GM18907 (cell line): Measurements from ENCODE around the gene BABAM2.
"Not testable (repeated sequence)": the region's sequence is repeated elsewhere in the genome, so short reads cannot be mapped to it uniquely, and the experiment has no call there.

Experiments
- ATAC-seq: cut with Tn5 transposase; IDR thresholded peaks from one replicate; pipeline ENCODE4 v1.9.1; 2021; ENCODE audit warnings: mild to moderate bottlenecking, moderate library complexity; ENCODE audit not compliant: unreplicated experiment

BABAM2 gene

DNA sequence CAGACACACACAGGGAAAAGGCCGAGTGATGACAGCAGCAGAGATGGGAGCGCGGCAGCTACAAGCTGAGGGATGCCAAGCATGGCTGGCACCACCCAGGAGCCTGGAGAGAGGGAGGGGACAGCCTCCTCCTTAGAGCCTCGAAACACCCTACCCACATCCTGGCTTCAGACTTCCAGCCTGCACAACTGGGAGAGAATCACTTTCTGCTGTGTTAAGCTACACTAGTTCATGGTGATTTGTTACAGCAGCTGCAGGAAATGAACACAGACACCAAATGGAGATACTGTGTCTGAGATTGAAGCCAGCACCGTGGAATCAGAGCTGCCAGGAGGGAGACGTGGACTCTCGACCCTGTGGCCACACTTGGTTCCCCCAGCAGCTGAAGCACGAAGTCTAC is 474.6 kb downstream of the BABAM2 start:
- no peak for ATAC-seq

- no peak for ATAC-seq
Observed at GRCh38 chr2:28366149-28366495, 475.6 kb downstream of the BABAM2 start.

- no peak for ATAC-seq
Observed at GRCh38 chr2:28366496-28367282, 476.2 kb downstream of the BABAM2 start.

DNA sequence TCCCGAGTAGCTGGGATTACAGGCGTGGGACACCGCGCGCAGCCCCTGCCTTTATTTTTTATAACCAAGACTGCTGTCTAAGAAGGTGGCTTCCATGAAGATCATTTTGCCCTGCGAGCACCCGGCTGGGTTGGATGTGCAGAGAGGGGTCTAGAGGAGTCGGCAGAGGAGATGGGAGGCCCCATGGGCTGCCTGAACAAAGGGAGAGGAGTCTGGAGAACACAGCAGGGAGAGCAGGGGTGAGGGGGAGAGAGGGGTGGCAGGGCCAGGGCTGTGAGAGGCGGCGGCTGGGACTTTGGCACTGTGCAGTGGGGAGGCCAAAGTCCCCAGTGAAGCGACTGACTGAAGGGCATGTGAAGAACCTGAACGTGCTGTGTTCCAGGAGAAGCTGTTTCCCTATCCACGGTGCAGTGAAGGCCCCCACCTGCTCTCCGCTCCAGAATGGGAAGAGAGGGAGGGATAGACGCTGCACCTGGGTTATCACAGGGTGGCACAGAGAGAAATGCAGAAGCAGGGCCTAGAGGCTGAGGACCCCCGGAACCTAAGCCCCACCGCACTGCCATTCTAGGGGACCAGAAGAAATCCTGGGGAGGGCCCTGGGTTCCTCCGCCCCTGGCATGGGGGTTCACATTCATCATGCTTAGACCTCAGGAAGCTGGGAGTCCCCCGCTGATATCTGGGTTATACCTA is 477.3 kb downstream of the BABAM2 start:
- ATAC-seq: no peak

- ATAC-seq: no peak
Observed at GRCh38 chr2:28368357-28368798, 477.8 kb downstream of the BABAM2 start.

- ATAC-seq: no peak
Observed at GRCh38 chr2:28369358-28369757, 478.8 kb downstream of the BABAM2 start.

DNA sequence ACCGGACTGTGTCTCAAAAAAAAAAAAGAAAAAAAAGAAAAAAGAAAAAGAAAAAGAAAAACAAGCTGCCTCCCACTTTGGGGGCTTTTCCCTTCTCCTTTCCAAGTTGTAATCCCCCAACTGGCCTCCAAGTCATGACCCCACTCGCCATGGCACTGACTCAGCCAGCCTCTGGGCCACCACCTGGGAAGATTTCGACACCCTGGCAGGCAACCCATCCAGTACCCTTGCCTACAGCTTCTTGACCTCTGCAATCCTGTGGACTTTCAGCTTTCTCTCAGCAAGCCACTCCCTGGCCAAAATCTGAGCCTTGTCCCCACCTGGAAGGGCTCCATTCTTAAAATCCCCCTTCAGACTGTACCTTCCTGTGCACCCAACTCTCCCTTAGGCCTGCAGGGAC is 479.8 kb downstream of the BABAM2 start:
- no peak for ATAC-seq

DNA sequence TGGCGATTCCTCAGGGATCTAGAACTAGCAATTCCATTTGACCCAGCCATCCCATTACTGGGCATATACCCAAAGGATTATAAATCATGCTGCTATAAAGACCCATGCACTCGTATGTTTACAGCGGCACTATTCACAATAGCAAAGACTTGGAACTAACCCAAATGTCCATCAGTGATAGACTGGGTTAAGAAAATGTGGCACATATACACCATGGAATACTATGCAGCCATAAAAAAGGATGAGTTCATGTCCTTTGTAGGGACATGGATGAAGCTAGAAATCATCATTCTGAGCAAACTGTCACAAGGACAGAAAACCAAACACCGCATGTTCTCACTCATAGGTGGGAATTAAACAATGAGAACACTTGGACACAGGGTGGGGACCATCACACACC is 481.2 kb downstream of the BABAM2 start:
- not testable (repeated sequence) for ATAC-seq

GRCh38 chr2:28373854-28374253 is 483.3 kb downstream of the BABAM2 start:
- no peak for ATAC-seq

DNA sequence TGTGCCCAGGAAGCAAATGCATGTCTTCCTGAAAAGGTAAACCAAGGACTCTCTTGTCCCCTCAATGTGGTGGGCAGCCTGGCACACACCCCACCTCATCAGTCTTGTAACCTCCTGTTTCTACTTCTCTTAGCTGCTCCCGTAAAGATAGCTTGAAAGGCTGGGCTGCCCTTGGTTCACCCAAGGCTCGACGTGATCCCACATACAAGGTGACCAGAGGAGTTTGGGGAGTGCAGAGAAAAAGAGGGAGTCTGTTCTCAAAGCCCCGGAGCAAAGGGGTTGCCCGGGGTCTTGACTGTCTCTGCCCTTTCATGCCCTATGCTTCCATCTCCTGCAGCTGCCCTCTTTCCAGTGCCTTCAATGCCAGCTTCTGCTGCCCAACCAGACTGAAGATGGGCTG is 483.8 kb downstream of the BABAM2 start:
- no peak for ATAC-seq

DNA sequence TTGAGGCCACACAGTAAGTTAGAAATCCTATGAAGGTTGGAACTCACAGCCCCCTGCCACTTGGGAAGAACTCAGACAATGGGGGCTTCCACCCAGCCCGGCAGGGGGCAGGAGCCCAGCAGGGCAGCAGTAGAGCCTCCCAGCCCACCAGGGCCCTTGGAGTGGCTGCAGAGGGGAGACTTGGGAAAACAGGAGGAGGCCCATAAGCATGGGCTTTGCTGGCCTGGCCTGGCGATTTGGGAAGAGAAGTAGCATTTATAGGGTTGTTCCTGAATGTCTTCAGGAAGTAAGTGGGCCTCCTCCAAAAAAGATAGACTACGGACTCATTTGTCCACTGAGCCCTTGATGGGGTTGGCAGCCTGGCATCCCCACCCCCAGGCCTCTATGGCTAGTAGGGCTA is 484.7 kb downstream of the BABAM2 start:
- no peak for ATAC-seq

- no peak for ATAC-seq
Observed at GRCh38 chr2:28375742-28376631, 485.5 kb downstream of the BABAM2 start.

GRCh38 chr2:28377195-28377816 is 486.8 kb downstream of the BABAM2 start:
- no peak for ATAC-seq

DNA sequence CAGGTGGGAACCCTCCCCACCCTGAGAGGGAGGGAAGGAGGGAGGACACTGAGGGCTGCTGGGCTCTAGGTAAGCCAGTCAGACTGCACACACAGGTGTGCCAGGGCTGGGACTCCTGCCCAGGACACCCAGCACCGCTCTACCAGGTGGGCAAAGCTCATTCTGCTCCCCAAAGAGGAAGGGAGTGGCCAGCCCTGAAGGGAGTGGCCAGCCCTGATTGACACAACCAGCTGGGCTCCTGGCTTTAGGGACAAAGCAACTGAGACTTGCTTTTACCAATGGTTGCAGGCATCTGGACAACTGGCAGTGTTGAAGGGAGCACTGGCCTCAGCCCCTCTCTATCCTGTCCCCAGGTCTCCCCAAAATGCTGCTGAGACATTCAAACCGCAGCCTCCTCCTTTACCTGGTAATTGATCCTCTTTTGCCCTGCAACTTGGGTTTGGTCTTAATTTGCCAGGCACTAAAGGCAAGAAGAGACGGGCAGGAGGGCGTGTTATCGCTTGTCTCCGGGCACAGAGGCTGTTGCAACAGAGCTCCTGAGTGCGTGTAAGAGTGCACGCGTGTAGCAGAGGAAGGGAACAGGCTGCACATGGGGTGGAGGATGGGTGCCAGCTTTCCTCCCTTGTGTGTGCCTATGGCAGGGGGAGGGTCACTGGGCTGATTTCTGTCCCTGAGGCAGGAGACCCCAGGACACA is 487.6 kb downstream of the BABAM2 start:
- ATAC-seq: no peak

DNA sequence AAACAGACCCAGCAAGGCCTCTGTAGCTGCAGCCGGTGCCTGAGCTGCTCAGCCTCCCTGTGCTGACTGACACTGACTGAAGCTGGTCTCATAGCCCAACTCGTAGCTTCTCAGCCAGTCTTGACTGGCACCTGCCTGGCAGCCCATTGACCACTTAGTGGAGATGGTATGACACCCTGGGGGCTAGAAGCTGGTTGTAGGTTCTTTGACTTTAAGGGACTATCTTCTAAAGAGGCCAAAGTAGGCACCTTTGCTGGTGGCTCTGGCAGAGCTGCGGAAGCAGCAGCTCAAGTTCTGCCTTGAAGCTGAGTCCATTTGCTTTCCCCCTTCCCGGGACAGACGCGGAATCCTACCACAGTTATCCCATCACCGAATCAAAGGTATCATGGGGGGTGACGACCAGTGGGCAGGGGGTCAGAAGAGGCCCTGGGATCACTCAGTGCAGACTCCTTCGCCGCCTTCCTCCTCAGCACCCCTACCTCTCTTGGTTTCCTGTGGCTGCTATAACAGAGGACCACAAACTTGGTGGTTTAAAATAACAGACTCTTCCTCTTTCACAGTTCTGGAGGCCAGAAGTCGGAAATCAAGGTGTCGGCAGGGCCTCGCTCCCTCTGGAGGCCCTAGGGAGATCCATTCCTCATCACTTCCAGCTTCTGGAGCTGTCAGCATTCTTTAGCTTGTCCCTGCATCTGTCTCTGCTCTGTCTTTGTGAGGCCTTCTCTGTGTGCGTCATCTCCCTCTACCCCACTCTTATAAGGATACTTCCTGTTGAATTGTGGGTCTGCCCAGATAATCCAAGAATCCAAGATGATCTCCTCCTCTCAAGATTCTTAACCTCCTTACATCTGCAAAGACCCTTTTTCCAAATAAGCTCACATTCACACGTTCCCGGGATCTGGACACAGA is 488.4 kb downstream of the BABAM2 start:
- no peak for ATAC-seq

GRCh38 chr2:28380219-28380618 is 489.7 kb downstream of the BABAM2 start:
- no peak for ATAC-seq

DNA sequence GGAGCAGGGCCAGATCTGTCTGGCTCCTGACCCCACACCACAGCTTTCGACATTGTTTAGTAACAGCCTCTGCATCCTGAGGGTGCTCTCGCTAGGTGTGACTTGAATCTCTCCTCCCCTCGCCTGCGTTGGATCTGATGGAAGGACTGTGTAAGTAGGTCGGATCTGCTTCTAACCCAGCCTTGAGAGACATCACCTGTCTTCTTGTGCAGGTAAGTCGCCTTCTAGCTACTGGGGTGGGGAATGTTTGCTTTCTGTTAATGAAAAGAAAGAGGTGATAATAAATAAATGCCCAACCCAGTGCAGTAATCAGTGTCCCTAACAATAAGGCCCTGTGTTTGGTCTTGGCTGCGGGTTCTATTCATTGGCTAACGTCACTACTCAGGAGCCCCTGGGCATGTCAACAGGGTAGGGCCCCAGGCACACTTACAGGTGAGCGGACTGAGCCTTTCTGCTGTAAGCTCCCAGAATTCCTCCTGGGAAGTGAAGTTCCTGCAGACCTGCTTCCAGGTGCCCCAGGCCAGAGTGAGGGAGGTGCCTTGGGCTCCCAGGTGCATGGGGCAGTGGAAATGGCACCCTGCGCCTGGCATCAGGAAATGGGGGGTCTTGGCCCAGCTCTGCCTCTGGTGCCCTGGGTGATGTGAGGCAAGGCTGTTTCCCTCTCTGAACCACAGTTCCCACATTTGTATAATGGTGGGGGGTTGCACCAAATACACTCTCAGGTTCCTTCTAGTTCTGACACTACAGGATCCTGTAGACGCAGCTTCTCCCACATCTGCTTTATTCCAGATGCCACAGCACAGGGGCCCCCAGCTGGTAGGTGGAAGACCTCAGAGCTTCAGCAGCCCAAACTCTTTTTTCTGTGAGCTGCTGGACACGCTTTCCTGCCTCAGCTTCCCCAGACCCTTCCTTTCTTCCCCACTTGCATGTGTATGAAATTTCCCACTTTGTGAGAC is 491.0 kb downstream of the BABAM2 start:
- ATAC-seq: no peak

DNA sequence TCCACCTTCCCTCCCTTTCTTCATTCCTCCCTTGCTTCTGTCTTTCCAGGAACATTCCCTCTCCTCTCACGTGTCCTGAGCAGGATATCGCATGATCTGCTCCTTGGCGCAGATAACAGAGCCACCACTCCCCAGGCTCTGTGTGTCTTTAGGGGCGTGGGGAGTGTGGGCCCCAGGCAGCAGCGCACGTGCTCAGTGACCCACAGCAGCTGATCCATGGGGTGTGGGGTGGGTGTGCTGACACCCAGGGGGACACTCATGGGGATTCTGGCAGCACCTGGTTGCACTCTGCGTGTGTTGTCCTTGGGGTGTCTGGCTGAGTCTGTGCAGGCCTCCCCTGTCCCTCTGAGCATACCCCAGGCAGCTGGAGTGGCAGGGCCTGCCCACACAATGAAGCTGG is 492.2 kb downstream of the BABAM2 start:
- no peak for ATAC-seq
